ENCODE measurements around the gene FNDC1. TPM values are rescaled to one million over a fixed set of nuclear protein-coding genes. Genes with fewer than 3 reads are reported as not detected.

Gene FNDC1
- total and polyA plus RNA-seq, 2 donors (not counting 1 experiment from before 2014, with no cell fraction given) = not detected

DNA sequence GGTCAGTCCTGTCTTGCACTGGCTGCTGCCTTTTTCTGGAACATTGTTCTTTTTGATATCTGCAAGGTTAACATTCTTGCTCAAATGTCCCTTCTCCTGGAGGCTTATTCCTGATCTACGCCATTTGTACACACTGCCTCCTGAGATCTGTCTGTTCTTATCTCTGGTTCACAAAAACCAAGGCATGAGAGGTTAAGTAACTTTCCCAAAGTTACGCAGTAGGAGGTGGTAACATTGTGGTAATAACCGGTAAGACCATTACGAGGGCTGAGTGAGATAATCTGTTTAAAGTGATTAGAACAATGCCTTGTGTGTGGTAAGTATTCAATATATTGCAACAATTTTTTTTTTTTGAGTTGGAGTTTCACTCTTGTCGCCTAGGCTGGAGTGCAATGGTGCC is 132.1 kb downstream of the FNDC1 start:
- WGBS (ENCODE audit: insufficient coverage) = 100% methylated on average over 2 of the region's 5 CpGs
- H3K9me3 ChIP-seq (ENCODE audit: control extremely low read depth in 1 of 3, control insufficient read depth in 2 of 3, insufficient read depth in 1 of 3, low read length in 2 of 3) = peaks cover 0 to 3% (median 0%) of the 10 kb centered on the region in 3 donors
- DNase-seq (no peak), ATAC-seq (ENCODE audit: low read depth) (no peak)
- no peaks in the 10 kb centered on the region for H3K4me1 ChIP-seq (ENCODE audit: control insufficient read depth in 2 of 2, insufficient read depth in 2 of 2, low read length in 2 of 2)
- TF ChIP-seq, protein P1, sequence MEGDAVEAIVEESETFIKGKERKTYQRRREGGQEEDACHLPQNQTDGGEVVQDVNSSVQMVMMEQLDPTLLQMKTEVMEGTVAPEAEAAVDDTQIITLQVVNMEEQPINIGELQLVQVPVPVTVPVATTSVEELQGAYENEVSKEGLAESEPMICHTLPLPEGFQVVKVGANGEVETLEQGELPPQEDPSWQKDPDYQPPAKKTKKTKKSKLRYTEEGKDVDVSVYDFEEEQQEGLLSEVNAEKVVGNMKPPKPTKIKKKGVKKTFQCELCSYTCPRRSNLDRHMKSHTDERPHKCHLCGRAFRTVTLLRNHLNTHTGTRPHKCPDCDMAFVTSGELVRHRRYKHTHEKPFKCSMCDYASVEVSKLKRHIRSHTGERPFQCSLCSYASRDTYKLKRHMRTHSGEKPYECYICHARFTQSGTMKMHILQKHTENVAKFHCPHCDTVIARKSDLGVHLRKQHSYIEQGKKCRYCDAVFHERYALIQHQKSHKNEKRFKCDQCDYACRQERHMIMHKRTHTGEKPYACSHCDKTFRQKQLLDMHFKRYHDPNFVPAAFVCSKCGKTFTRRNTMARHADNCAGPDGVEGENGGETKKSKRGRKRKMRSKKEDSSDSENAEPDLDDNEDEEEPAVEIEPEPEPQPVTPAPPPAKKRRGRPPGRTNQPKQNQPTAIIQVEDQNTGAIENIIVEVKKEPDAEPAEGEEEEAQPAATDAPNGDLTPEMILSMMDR (IDR thresholded peaks at IDR 0.05) = no peak
- TF ChIP-seq EZH2 (IDR thresholded peaks at IDR 0.05; ENCODE audit: borderline replicate concordance, insufficient read depth, low read depth, low read length, poor library complexity, severe bottlenecking) = no peak
- no peak overlapping the region for H3K9ac ChIP-seq (ENCODE audit: low read length)
- H3K27ac Mint-ChIP-seq = no peak overlapping the region
- intact Hi-C loops (cut with micrococcal nuclease) = no loop called here
- peaks cover 0 to 8% (median 1%) of the 10 kb centered on the region in 4 experiments for H3K27me3 ChIP-seq (replicated peaks in 1 of 4; ENCODE audit: control extremely low read depth in 1 of 4, control insufficient read depth in 3 of 4, insufficient read depth in 4 of 4, low read length in 3 of 4)
- no peak overlapping the region for H2AFZ ChIP-seq (ENCODE audit: insufficient read depth, low read depth, low read length, poor library complexity, severe bottlenecking)
- H3K4me3 ChIP-seq (ENCODE audit: control extremely low read depth in 1 of 5, extremely low read depth in 1 of 5, insufficient read depth in 1 of 5, low read depth in 2 of 5, low read length in 4 of 5) = no peak overlapping the region
- peaks cover 31% of the 10 kb centered on the region for H3K27me3 Mint-ChIP-seq
- no peaks in the 10 kb centered on the region for H4K20me1 ChIP-seq (ENCODE audit: control insufficient read depth, insufficient read depth, low read length, poor library complexity, severe bottlenecking)
- ChIA-PET CTCF (no interaction called here), POLR2A (no interaction called here)
- no peak overlapping the region for H3K4me2 ChIP-seq (replicated peaks; ENCODE audit: low read depth, low read length, poor library complexity, severe bottlenecking)
- no peaks in the 10 kb centered on the region for H3K9me3 Mint-ChIP-seq (ENCODE audit: insufficient read depth)
- no peaks in the 10 kb centered on the region for H3K79me2 ChIP-seq (ENCODE audit: control insufficient read depth, insufficient read depth, low read length)
- no peak overlapping the region for H3K4me3 Mint-ChIP-seq
- H3K36me3 ChIP-seq (replicated peaks in 1 of 2; ENCODE audit: control extremely low read depth in 1 of 2, control insufficient read depth in 1 of 2, extremely low read depth in 1 of 2, insufficient read depth in 2 of 2, low read length in 1 of 2) = no peaks in the 10 kb centered on the region
- no peak overlapping the region for H3K27ac ChIP-seq (ENCODE audit: low read length in 2 of 2)
- no peaks in the 10 kb centered on the region for H3K4me1 Mint-ChIP-seq

DNA sequence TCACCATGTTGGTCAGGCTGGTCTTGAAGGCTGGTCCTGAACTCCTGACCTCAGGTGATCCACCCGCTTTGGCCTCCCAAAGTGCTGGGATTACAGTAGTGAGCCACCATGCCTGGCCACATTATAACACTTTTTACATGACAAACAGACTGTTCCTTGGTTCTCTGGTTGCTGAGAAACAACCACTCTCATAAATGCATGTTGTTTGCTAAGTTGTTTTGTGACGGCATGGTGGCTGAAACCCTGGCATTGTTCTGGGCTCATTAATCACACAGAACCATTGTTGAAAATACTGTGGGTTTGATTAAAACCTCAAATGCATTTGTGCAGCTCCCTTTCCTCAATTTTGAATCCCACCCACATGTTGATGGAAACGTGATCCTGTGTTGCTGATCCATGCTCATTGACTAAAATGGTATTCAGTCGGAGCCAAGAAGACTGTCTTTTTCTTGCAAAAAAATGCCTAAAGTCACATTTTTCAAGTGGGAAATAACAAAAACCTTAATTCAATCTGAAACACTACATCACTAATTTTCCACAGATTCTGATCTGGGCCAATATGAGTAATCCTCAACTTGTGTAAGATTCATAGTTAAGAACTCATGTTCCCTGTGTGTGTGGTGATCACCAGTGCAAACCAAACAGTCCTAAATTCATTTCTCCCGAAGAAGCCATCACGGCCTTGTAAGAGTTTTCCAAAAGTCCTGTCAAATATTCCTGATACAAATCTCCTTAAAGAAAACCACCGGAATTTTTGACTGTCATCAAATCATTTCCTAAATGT is 132.8 kb downstream of the FNDC1 start:
- no peak for DNase-seq
- peaks cover 29% of the 10 kb centered on the region for H3K27me3 Mint-ChIP-seq
- POLR2A ChIA-PET = no interaction called here

More for the DNA sequence above, 132.8 kb downstream of the FNDC1 start:
- Histone ChIP-seq H3K4me3 (ENCODE audit: control extremely low read depth in 1 of 5, extremely low read depth in 1 of 5, insufficient read depth in 1 of 5, low read depth in 2 of 5, low read length in 4 of 5) (no peak overlapping the region), H3K27me3 (replicated peaks in 1 of 4; ENCODE audit: control extremely low read depth in 1 of 4, control insufficient read depth in 3 of 4, insufficient read depth in 4 of 4, low read length in 3 of 4) (peaks cover 0 to 8% (median 1%) of the 10 kb centered on the region in 4 experiments), H3K79me2 (ENCODE audit: control insufficient read depth, insufficient read depth, low read length) (no peaks in the 10 kb centered on the region), H3K9me3 (ENCODE audit: control extremely low read depth in 1 of 3, control insufficient read depth in 2 of 3, insufficient read depth in 1 of 3, low read length in 2 of 3) (peaks cover 0 to 3% (median 0%) of the 10 kb centered on the region in 3 donors), H3K4me2 (replicated peaks; ENCODE audit: low read depth, low read length, poor library complexity, severe bottlenecking) (no peak overlapping the region), H3K27ac (ENCODE audit: low read length in 2 of 2) (no peak overlapping the region), H2AFZ (ENCODE audit: insufficient read depth, low read depth, low read length, poor library complexity, severe bottlenecking) (no peak overlapping the region), H4K20me1 (ENCODE audit: control insufficient read depth, insufficient read depth, low read length, poor library complexity, severe bottlenecking) (no peaks in the 10 kb centered on the region), H3K4me1 (ENCODE audit: control insufficient read depth in 2 of 2, insufficient read depth in 2 of 2, low read length in 2 of 2) (no peaks in the 10 kb centered on the region), H3K36me3 (replicated peaks in 1 of 2; ENCODE audit: control extremely low read depth in 1 of 2, control insufficient read depth in 1 of 2, extremely low read depth in 1 of 2, insufficient read depth in 2 of 2, low read length in 1 of 2) (no peaks in the 10 kb centered on the region), H3K9ac (ENCODE audit: low read length) (no peak overlapping the region)
- Mint-ChIP-seq H3K9me3 (ENCODE audit: insufficient read depth) (no peaks in the 10 kb centered on the region), H3K4me1 (no peaks in the 10 kb centered on the region), H3K27ac (no peak overlapping the region), H3K4me3 (no peak overlapping the region)
- intact Hi-C loops (cut with micrococcal nuclease) = no loop called here
- 83% methylated on average over 2 of the region's 7 CpGs for WGBS (ENCODE audit: insufficient coverage)
- ATAC-seq (ENCODE audit: low read depth) = no peak
- CTCF ChIA-PET = no interaction called here
- TF ChIP-seq, protein P1 (IDR thresholded peaks at IDR 0.05) = no peak
- no peak for TF ChIP-seq EZH2 (IDR thresholded peaks at IDR 0.05; ENCODE audit: borderline replicate concordance, insufficient read depth, low read depth, low read length, poor library complexity, severe bottlenecking)

Measured in B cell (primary cell).